Psoas muscle (tissue), 8 donors: Measurements from ENCODE around the gene TUSC2. TPM values are rescaled to one million over a fixed set of nuclear protein-coding genes. Genes with fewer than 3 reads are reported as not detected.

Experiments used
- ATAC-seq, 4 donors: fragments of 200-7000 bp; cut with Tn5 transposase; one replicate each; pipeline ENCODE4 v1.9.1; 2020; ENCODE audit warnings: moderate library complexity in 3 of 4, mild to moderate bottlenecking in 2 of 4
- DNase-seq, 2 donors: peaks; one replicate each; pipeline ENCODE4 v3.0.0-alpha.2; 2020
- H3K27ac ChIP-seq: fragments of 200-600 bp; one replicate; pipeline ENCODE4 v1.8.0; 2022
- H3K27me3 ChIP-seq, 3 donors: fragments of 200-600 bp in 1 of 3; one replicate each; pipeline versions ENCODE4 v1.6.1 to v1.8.0; 2013 to 2022; ENCODE audit warnings: low read length in 2 of 3, mild to moderate bottlenecking in 2 of 3, moderate library complexity in 1 of 3; ENCODE audit not compliant: insufficient read depth in 3 of 3
- H3K36me3 ChIP-seq, 2 donors: fragments of 200-600 bp in 1 of 2; one replicate each; pipeline versions ENCODE4 v1.6.1 to v1.8.0; 2013 to 2022; ENCODE audit warnings: low read depth in 1 of 2, mild to moderate bottlenecking in 1 of 2, moderate library complexity in 1 of 2; ENCODE audit not compliant: insufficient read depth in 1 of 2
- H3K4me1 ChIP-seq: fragments of 200-600 bp; one replicate; pipeline ENCODE4 v1.8.0; 2022
- H3K4me3 ChIP-seq: fragments of 200-600 bp; one replicate; pipeline ENCODE4 v1.8.0; 2022; ENCODE audit warnings: mild to moderate bottlenecking
- H3K9me3 ChIP-seq: fragments of 200-600 bp; one replicate; pipeline ENCODE4 v1.8.0; 2022
- WGBS, 3 donors: extraction: QIAGEN DNeasy Blood & Tissue Kit; methylation state at CpG; one replicate each; pipeline versions ENCODE4 v1.1.6 to v1.1.7; 2013; 5-methylcytosine and 5-hydroxymethylcytosine counted together
- intact Hi-C, 2 donors: fragments of 100-400 bp; cut with DNase I; formaldehyde crosslinking; loops; one replicate each; pipeline versions ENCODE4 v1.11.0 to v1.14.2; 2022
- polyA plus RNA-seq, 3 donors: library from polyadenylated mRNA; stranded (reverse); fragments of 200-250 nt; gene quantifications; one replicate each; pipeline ENCODE4 v1.2.3, GENCODE V29; 2013
- total RNA-seq, 4 donors: library from RNA; stranded (reverse); fragmentation: NEBNext Ultra II Directional in 2 of 4; extraction: Animal tissue kit (Norgen Biotek cat#: 25700) in 2 of 4; gene quantifications; one replicate each; pipeline versions ENCODE4 v1.2.1 to v1.2.4, GENCODE V29; 2021 to 2023
- TF ChIP-seq, protein P1 (sequence below): fragments of 200-600 bp; IDR thresholded peaks from one replicate; pipeline ENCODE4 v1.8.0; 2022; ENCODE audit warnings: antibody characterized with exemption
- donor health status: healthy with polysubstance abuse.
- donor health status: DM: no; HTN: no; CAD: no; lungs with moderate emphysema.
- donor health status: Bipolar disorder and iron deficiency.
- donor health status: healthy.
- donor health status: DM: yes; HTN: yes; CAD: no.
- donor health status: DM: no; HTN: no; CAD: no.
- donor health status: DM: no; HTN: no; CAD: no.
- donor health status: DM: yes; HTN: yes; CAD: no.

TUSC2 gene
- total and polyA plus RNA-seq, 7 donors: 31.5 to 100 (median 38.0) TPM

DNA sequence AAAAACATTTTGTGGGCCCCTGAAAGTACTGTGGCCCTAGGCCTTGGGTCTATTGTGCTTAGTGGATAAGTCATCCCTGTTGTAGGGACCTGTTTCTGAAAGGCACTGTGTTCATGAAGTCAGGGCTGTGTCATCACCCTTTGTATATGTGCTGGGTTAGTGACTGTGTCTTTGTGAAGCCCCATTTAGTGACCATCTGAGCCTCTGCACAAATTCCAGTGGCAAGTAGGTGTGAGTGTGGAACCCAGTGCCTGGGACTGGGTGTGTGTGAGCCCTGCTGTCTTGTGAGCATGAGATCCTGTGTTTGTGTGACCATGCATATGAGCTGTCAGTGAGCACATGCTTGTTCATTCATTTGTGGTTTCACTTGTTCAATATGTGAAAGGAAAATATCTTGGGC lies 23.4 kb downstream of the TUSC2 start:
- Histone ChIP-seq H3K4me1 (peaks cover 19% of the 10 kb centered on the region), H3K27ac (no peak overlapping the region), H3K4me3 (no peak overlapping the region), H3K27me3 (no peaks in the 10 kb centered on the region), H3K9me3 (no peaks in the 10 kb centered on the region), H3K36me3 (peaks cover 0 to 6% of the 10 kb centered on the region in 2 donors)
- no peak for ATAC-seq
- TF ChIP-seq, protein P1, sequence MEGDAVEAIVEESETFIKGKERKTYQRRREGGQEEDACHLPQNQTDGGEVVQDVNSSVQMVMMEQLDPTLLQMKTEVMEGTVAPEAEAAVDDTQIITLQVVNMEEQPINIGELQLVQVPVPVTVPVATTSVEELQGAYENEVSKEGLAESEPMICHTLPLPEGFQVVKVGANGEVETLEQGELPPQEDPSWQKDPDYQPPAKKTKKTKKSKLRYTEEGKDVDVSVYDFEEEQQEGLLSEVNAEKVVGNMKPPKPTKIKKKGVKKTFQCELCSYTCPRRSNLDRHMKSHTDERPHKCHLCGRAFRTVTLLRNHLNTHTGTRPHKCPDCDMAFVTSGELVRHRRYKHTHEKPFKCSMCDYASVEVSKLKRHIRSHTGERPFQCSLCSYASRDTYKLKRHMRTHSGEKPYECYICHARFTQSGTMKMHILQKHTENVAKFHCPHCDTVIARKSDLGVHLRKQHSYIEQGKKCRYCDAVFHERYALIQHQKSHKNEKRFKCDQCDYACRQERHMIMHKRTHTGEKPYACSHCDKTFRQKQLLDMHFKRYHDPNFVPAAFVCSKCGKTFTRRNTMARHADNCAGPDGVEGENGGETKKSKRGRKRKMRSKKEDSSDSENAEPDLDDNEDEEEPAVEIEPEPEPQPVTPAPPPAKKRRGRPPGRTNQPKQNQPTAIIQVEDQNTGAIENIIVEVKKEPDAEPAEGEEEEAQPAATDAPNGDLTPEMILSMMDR: no peak
- intact Hi-C loops: no loop called here
- DNase-seq: no peak

DNA sequence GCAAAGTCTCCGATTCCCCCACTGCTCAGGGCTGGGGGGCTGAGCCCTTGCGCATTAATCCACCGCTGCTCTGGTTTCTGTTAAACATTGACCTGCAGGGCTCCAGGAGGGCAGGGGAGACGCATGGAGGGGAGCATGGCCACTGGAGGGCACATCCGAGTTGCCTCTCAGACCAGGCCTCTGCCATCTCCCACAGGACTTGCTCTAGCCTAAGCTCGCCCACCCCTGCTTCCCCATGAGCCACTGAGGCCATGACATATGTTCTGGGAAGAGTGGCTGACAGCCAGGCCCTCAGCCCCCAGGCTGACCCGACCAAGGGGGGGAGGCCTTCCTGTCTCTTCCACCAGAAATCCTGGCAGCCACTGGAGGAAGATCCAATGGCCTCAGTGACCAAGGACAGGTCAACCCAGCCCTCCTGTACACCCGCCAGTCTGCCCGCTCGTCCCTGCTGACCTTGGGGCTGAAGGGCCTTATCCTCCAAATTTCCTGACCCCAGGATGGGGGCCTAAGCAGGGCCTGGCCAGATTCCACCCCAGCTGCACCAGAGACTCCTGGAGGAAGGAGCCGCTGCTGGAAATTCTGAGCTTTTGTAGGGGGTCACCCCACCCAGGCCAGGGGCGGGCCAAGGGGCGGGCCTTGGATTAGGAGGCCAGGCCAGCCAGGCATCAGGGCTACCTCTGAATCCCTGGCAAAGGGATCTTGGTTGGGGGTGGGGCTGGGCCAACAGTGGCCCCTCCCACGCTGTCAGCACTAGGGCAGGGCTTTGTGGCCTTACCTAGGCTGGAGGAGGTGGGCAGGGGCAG lies 24.8 kb downstream of the TUSC2 start, which contains the start of gene HYAL1:
HYAL1 (minus strand) TSS at position 562 of the 803 bp plus-strand sequence. CDS start 618 bp downstream, outside the sequence.
- TF ChIP-seq, protein P1: peak; percentile 25
- H3K27me3 ChIP-seq: no peaks in the 10 kb centered on the region
- 29 to 48% (median 45%) methylated on average over 13 to 14 of the region's 14 CpGs for WGBS, 3 donors
- DNase-seq (peak; percentile 77 to 87), ATAC-seq (peak in 2 of 4 donors; percentile 18 to 29)
- intact Hi-C loops: no loop called here
- H3K9me3 ChIP-seq: no peaks in the 10 kb centered on the region
- no peaks in the 10 kb centered on the region for H3K36me3 ChIP-seq
- H3K4me1 ChIP-seq: peaks cover 26% of the 10 kb centered on the region
- H3K4me3 ChIP-seq: peak within 1 kb of the TSS; percentile 76
- peak within 1 kb of the TSS; percentile 88 for H3K27ac ChIP-seq

DNA sequence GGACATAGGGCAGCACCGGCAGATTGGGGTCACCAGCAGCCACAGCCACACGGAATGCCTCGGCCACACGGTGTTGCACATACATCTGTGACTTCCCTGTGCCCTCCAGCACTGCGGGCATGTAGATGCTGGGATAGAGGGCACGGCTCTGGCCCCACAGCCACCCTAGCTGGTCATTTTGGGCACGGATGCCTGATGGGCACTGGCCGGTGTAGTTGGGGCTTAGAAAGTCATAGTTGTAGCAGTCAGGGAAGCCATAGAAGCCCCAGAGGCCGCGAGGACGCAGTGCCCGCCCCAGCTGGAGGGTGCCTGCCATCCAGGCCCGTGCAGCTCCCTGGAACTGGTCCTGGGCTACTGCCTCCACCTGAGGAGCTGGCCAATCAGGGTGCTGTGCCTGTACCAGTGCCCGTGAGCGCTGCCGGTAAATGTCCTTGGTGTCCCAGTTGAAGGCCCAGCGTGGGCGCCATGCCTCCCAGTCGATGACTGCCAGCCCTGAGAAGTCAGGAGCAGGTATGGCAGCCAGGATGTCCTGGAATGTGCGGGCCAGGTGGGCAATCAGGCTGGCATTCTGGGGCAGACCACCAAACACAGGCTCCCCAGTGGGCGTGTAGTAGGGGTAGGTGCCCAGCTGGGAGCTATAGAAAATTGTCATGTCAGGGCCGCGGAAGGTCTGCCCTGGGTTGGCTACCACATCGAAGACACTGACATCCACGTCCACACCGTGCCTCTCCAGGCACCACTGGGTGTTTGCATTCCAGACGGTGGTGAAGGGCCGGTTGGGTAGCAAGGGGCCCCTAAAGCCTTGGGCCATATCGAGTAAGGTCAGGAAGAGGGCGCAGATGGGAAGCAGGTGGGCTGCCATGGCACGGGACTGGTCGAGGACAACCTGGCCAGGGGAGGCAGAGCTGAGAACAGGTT lies 25.7 kb downstream of the TUSC2 start:
- no peaks in the 10 kb centered on the region for H3K36me3 ChIP-seq
- ATAC-seq: no peak
- H3K27me3 ChIP-seq: no peaks in the 10 kb centered on the region
- peak overlapping the region; percentile 76 for H3K4me3 ChIP-seq
- peak overlapping the region; percentile 88 for H3K27ac ChIP-seq
- H3K4me1 ChIP-seq: peaks cover 29% of the 10 kb centered on the region
- intact Hi-C loops: no loop called here
- TF ChIP-seq, protein P1: no peak
- WGBS, 3 donors: 63 to 81% (median 71%) methylated on average over 32 of the region's 32 CpGs
- H3K9me3 ChIP-seq: no peaks in the 10 kb centered on the region
- DNase-seq: peak in 1 of 2 donors; percentile 60

DNA sequence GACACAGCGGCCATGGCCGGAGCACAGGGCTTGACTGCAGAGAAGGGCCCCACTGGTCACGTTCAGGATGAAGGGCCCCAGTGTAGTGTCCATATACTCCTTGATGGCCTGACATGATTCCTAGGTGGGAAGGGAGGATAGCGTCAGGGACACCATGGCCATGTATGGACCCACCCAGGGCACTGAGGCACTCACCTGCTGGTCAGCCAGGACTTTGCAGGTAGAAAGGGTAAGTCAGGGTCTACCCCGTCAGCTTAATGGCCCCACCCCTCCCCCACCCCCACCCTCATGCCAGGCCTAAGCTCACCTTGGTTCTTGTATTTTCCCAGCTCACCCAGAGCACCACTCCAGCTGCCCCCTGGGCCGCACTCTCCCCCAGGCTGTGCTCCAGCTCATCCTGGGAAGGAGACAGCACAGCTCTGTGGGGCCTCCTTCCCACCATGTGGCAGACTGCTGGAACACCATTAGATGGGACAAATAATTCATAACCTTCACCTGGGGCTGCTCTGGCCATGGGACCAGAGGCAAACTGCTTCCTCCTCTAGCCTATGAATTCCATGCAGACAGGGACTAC lies 27.3 kb downstream of the TUSC2 start:
- H3K4me1 ChIP-seq: peaks cover 29% of the 10 kb centered on the region
- peak overlapping the region; percentile 88 for H3K27ac ChIP-seq
- intact Hi-C loops: no loop called here
- 76 to 90% (median 82%) methylated on average over 6 of the region's 6 CpGs for whole genome bisulfite sequencing, 3 donors
- H3K36me3 ChIP-seq: peaks cover 0 to 6% of the 10 kb centered on the region in 2 donors
- H3K27me3 ChIP-seq: no peaks in the 10 kb centered on the region
- no peaks in the 10 kb centered on the region for H3K9me3 ChIP-seq
- peak overlapping the region; percentile 76 for H3K4me3 ChIP-seq
- TF ChIP-seq, protein P1: no peak
- DNase-seq (no peak), ATAC-seq (no peak)
